ENCODE results near the gene ISM2. TPM values are rescaled to one million over a fixed set of nuclear protein-coding genes. Genes with fewer than 3 reads are reported as not detected.

Gene ISM2
- total and polyA plus RNA-seq, 2 of the 13 experiments (the other 11 are each of a cell fraction or from before 2014, with no cell fraction given): 1.8 to 40.7 TPM

DNA sequence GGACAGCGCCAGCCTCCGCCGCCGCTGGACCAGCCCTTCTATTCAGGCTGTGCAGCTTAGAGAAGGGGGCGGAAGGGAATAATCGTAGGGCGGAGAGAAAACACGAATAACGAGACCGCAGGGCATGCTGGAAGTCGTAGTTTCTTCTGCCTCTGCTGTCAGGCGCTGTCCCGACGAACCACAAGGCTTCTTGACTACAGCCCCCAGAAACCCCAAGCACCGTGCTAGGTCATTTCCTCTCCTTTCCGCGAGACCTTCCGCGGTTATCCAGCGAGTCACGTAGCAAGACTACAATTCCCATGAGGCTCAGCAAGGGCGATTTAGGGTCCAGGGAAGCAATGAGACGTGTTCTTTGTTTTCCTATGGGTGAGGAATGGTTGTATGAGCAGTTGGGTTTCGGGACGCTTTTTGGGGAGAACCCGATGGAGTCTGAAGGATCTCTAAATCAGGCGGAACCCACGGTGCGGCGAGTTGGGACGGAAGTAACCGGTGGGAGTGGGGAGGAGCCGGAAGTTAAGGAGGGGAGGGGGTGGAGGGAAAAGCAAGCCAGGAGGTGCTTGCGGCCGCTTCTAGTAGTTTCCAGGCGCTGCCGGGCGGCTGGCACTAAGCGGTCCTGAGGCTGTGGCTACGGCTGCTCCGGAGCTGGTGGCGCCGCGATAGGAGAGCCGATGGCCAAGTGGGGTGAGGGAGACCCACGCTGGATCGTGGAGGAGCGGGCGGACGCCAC lies 40.9 kb downstream of the ISM2 start, which contains the start of the genes AHSA1 and VIPAS39 (continued):
- TF ChIP-seq, protein P1, sequence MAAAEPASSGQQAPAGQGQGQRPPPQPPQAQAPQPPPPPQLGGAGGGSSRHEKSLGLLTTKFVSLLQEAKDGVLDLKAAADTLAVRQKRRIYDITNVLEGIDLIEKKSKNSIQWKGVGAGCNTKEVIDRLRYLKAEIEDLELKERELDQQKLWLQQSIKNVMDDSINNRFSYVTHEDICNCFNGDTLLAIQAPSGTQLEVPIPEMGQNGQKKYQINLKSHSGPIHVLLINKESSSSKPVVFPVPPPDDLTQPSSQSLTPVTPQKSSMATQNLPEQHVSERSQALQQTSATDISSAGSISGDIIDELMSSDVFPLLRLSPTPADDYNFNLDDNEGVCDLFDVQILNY (CRISPR knock-in tag; conservative IDR thresholded peaks at IDR 0.05): 0 out of 2 replicates have a peak, but pooled peaks have one; percentile 25
- TF ChIP-seq, protein P2, sequence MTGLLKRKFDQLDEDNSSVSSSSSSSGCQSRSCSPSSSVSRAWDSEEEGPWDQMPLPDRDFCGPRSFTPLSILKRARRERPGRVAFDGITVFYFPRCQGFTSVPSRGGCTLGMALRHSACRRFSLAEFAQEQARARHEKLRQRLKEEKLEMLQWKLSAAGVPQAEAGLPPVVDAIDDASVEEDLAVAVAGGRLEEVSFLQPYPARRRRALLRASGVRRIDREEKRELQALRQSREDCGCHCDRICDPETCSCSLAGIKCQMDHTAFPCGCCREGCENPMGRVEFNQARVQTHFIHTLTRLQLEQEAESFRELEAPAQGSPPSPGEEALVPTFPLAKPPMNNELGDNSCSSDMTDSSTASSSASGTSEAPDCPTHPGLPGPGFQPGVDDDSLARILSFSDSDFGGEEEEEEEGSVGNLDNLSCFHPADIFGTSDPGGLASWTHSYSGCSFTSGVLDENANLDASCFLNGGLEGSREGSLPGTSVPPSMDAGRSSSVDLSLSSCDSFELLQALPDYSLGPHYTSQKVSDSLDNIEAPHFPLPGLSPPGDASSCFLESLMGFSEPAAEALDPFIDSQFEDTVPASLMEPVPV (CRISPR knock-in tag; IDR thresholded peaks at IDR 0.05): 0 out of 2 replicates have a peak, but pooled peaks have one; percentile 31
- peak; percentile 98 for TF ChIP-seq NR2C2 (CRISPR knock-in tag; IDR thresholded peaks at IDR 0.05; ENCODE audit: borderline replicate concordance)
- no peak for TF ChIP-seq JUND (CRISPR knock-in tag; IDR thresholded peaks at IDR 0.05)
- TF ChIP-seq THAP11 (CRISPR knock-in tag; IDR thresholded peaks at IDR 0.05): peak; percentile 98
- TF ChIP-seq BRD4 (CRISPR knock-in tag; IDR thresholded peaks at IDR 0.05): 0 out of 2 replicates have a peak, but pooled peaks have one; percentile 40
- TF ChIP-seq CREB1 (IDR thresholded peaks at IDR 0.05): peak; percentile 90
- peak; percentile 98 for TF ChIP-seq CREB1 (CRISPR knock-in tag; IDR thresholded peaks at IDR 0.05)
- TF ChIP-seq NFYB (CRISPR knock-in tag; IDR thresholded peaks at IDR 0.05): peak; percentile 52
- TF ChIP-seq KDM3A (CRISPR knock-in tag; IDR thresholded peaks at IDR 0.05; ENCODE audit: low read depth): 0 out of 2 replicates have a peak, but pooled peaks have one; percentile 5
- TF ChIP-seq, protein P3, sequence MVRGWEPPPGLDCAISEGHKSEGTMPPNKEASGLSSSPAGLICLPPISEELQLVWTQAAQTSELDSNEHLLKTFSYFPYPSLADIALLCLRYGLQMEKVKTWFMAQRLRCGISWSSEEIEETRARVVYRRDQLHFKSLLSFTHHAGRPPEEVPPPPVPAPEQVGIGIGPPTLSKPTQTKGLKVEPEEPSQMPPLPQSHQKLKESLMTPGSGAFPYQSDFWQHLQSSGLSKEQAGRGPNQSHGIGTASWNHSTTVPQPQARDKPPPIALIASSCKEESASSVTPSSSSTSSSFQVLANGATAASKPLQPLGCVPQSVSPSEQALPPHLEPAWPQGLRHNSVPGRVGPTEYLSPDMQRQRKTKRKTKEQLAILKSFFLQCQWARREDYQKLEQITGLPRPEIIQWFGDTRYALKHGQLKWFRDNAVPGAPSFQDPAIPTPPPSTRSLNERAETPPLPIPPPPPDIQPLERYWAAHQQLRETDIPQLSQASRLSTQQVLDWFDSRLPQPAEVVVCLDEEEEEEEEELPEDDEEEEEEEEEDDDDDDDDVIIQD (CRISPR knock-in tag; IDR thresholded peaks at IDR 0.05; ENCODE audit: low read depth): 0 out of 2 replicates have a peak, but pooled peaks have one; percentile 15
- TF ChIP-seq TBL1XR1 (IDR thresholded peaks at IDR 0.05; ENCODE audit: borderline replicate concordance, low read length, partially characterized antibody): peak; percentile 77
- TF ChIP-seq, protein P4, sequence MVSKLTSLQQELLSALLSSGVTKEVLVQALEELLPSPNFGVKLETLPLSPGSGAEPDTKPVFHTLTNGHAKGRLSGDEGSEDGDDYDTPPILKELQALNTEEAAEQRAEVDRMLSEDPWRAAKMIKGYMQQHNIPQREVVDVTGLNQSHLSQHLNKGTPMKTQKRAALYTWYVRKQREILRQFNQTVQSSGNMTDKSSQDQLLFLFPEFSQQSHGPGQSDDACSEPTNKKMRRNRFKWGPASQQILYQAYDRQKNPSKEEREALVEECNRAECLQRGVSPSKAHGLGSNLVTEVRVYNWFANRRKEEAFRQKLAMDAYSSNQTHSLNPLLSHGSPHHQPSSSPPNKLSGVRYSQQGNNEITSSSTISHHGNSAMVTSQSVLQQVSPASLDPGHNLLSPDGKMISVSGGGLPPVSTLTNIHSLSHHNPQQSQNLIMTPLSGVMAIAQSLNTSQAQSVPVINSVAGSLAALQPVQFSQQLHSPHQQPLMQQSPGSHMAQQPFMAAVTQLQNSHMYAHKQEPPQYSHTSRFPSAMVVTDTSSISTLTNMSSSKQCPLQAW (CRISPR knock-in tag; IDR thresholded peaks at IDR 0.05): 0 out of 2 replicates have a peak, but pooled peaks have one; percentile 32
- TF ChIP-seq ARHGAP35 (CRISPR knock-in tag; IDR thresholded peaks at IDR 0.05; ENCODE audit: borderline replicate concordance): 0 out of 2 replicates have a peak, but pooled peaks have one; percentile 47
- TF ChIP-seq PCBP2 (optimal IDR thresholded peaks at IDR 0.05; ENCODE audit: low read depth, low read length, poor library complexity, severe bottlenecking): peak; percentile 18
- TF ChIP-seq ZNF678 (CRISPR knock-in tag; IDR thresholded peaks at IDR 0.05): no peak
- TF ChIP-seq HOXD1 (CRISPR knock-in tag; IDR thresholded peaks at IDR 0.05): peak; percentile 58; the same call in 1 of the 2 replicates

All from HepG2 (cell line).